ENCODE results near the gene PLEKHA6. TPM values are rescaled to one million over a fixed set of nuclear protein-coding genes. Genes with fewer than 3 reads are reported as not detected.

PLEKHA6 gene
- polyA plus RNA-seq, 3 donors: 0.08 TPM; not detected in 1

- Histone ChIP-seq H3K36me3 (replicated peaks in 1 of 2; ENCODE audit: control insufficient read depth in 1 of 2, insufficient read depth in 2 of 2, low read length in 2 of 2) (no peaks in the 10 kb centered on the region), H3K79me2 (ENCODE audit: insufficient read depth, low read length) (no peaks in the 10 kb centered on the region), H3K27me3 (ENCODE audit: control insufficient read depth in 2 of 2, insufficient read depth in 2 of 2, low read length in 2 of 2) (no peaks in the 10 kb centered on the region), H3K27ac (ENCODE audit: low read depth in 1 of 2, low read length in 2 of 2) (no peak overlapping the region), H3K4me1 (ENCODE audit: control insufficient read depth in 1 of 2, insufficient read depth in 2 of 2, low read length in 2 of 2) (no peaks in the 10 kb centered on the region), H3K9ac (ENCODE audit: insufficient read depth, low read length, poor library complexity, severe bottlenecking) (no peak overlapping the region), H2AFZ (ENCODE audit: insufficient read depth, low read depth, low read length, poor library complexity, severe bottlenecking) (no peak overlapping the region), H3K9me3 (replicated peaks in 1 of 2; ENCODE audit: control insufficient read depth in 1 of 2, insufficient read depth in 1 of 2, low read length in 2 of 2) (no peaks in the 10 kb centered on the region), H3K4me3 (replicated peaks in 1 of 3; ENCODE audit: low read depth in 2 of 3, low read length in 3 of 3) (no peak overlapping the region), H3K4me2 (replicated peaks; ENCODE audit: extremely low read depth, low read length, poor library complexity, severe bottlenecking) (no peak overlapping the region), H4K20me1 (ENCODE audit: insufficient read depth, low read length) (no peaks in the 10 kb centered on the region)
- Mint-ChIP-seq H3K27ac (no peak overlapping the region), H3K4me1 (no peaks in the 10 kb centered on the region), H3K36me3 (no peaks in the 10 kb centered on the region), H3K9me3 (no peaks in the 10 kb centered on the region), H3K27me3 (ENCODE audit: low read depth in 3 of 3) (peaks cover 9 to 23% (median 18%) of the 10 kb centered on the region in 3 donors), H3K4me3 (no peak overlapping the region)
- TF ChIP-seq, protein P1, sequence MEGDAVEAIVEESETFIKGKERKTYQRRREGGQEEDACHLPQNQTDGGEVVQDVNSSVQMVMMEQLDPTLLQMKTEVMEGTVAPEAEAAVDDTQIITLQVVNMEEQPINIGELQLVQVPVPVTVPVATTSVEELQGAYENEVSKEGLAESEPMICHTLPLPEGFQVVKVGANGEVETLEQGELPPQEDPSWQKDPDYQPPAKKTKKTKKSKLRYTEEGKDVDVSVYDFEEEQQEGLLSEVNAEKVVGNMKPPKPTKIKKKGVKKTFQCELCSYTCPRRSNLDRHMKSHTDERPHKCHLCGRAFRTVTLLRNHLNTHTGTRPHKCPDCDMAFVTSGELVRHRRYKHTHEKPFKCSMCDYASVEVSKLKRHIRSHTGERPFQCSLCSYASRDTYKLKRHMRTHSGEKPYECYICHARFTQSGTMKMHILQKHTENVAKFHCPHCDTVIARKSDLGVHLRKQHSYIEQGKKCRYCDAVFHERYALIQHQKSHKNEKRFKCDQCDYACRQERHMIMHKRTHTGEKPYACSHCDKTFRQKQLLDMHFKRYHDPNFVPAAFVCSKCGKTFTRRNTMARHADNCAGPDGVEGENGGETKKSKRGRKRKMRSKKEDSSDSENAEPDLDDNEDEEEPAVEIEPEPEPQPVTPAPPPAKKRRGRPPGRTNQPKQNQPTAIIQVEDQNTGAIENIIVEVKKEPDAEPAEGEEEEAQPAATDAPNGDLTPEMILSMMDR (IDR thresholded peaks at IDR 0.05): no peak
- no peak for DNase-seq
- WGBS (ENCODE audit: insufficient coverage): no CpG with 5 or more reads among the region's 2 CpGs
- intact Hi-C loops (cut with micrococcal nuclease): loop anchor here in 1 of 2 donors (2.0 kb wide), 1 partner anchor 42 kb away; no protein-coding TSS in a partner anchor
Observed at GRCh38 chr1:204204944-204205343, 154.8 kb downstream of the PLEKHA6 start.

DNA sequence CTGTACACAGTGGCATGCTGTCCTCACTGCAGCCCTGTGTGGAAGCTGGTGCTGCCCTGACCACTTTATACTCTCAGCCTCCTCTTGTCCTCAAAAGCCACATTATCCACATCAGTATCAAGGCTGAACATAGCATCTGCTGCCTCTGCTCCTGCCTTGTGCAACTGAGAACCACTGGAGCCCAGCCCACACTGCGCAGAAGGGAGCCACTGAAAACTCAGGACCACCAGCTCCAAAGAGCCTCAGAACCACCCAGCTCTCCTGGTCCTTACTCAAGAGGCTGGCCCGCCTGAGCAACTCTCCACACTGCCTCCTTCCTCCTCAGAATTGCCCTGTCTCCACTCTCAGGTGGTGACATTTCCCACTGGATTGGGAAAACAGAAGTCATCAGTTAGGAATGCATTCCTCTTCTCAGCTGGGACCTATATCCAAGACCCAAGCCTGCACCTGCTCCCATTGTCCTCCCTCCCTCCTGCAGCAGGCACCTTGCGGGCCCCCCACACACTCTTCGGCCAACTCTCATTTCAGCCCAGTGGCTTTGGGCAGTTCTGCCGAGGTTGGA lies 156.4 kb downstream of the PLEKHA6 start:
- H4K20me1 ChIP-seq (ENCODE audit: insufficient read depth, low read length): no peaks in the 10 kb centered on the region
- H3K27me3 Mint-ChIP-seq (ENCODE audit: low read depth in 3 of 3): peaks cover 12 to 23% (median 22%) of the 10 kb centered on the region in 3 donors

More for the DNA sequence above, 156.4 kb downstream of the PLEKHA6 start:
- Histone ChIP-seq H3K36me3 (replicated peaks in 1 of 2; ENCODE audit: control insufficient read depth in 1 of 2, insufficient read depth in 2 of 2, low read length in 2 of 2) (no peaks in the 10 kb centered on the region), H3K27ac (ENCODE audit: low read depth in 1 of 2, low read length in 2 of 2) (no peak overlapping the region), H3K4me2 (replicated peaks; ENCODE audit: extremely low read depth, low read length, poor library complexity, severe bottlenecking) (no peak overlapping the region), H3K9ac (ENCODE audit: insufficient read depth, low read length, poor library complexity, severe bottlenecking) (no peak overlapping the region), H3K4me3 (replicated peaks in 1 of 3; ENCODE audit: low read depth in 2 of 3, low read length in 3 of 3) (no peak overlapping the region), H3K9me3 (replicated peaks in 1 of 2; ENCODE audit: control insufficient read depth in 1 of 2, insufficient read depth in 1 of 2, low read length in 2 of 2) (no peaks in the 10 kb centered on the region), H3K27me3 (ENCODE audit: control insufficient read depth in 2 of 2, insufficient read depth in 2 of 2, low read length in 2 of 2) (no peaks in the 10 kb centered on the region), H3K4me1 (ENCODE audit: control insufficient read depth in 1 of 2, insufficient read depth in 2 of 2, low read length in 2 of 2) (no peaks in the 10 kb centered on the region), H2AFZ (ENCODE audit: insufficient read depth, low read depth, low read length, poor library complexity, severe bottlenecking) (no peak overlapping the region), H3K79me2 (ENCODE audit: insufficient read depth, low read length) (no peaks in the 10 kb centered on the region)
- Mint-ChIP-seq H3K4me1 (no peaks in the 10 kb centered on the region), H3K9me3 (no peaks in the 10 kb centered on the region), H3K4me3 (no peak overlapping the region), H3K36me3 (no peaks in the 10 kb centered on the region), H3K27ac (no peak overlapping the region)
- no peak for DNase-seq
- WGBS (ENCODE audit: insufficient coverage): 95% methylated on average over 4 of the region's 5 CpGs
- intact Hi-C loops (cut with micrococcal nuclease): no loop called here
- TF ChIP-seq, protein P1 (IDR thresholded peaks at IDR 0.05): no peak

Measured in CD14-positive monocyte (primary cell).